ENCODE results near the gene SHC3.

Gene SHC3

GRCh38 chr9:89134709-89135108 is 43.9 kb downstream of the SHC3 start:
- H3K27me3 ChIP-seq (ENCODE audit: control insufficient read depth, insufficient read depth, low read length): no peaks in the 10 kb centered on the region
- no peak overlapping the region for H3K4me3 ChIP-seq (ENCODE audit: low read depth, low read length)
- no peak overlapping the region for H3K27ac ChIP-seq (ENCODE audit: low read depth, low read length)
- H3K36me3 ChIP-seq (ENCODE audit: control insufficient read depth, insufficient read depth, low read length): no peaks in the 10 kb centered on the region
- H3K9ac ChIP-seq (ENCODE audit: low read length): no peak overlapping the region
- peaks cover 19% of the 10 kb centered on the region for H3K9me3 ChIP-seq (ENCODE audit: control insufficient read depth, insufficient read depth, low read depth, low read length)
- H3K4me1 ChIP-seq (ENCODE audit: control insufficient read depth, insufficient read depth, low read length): no peaks in the 10 kb centered on the region

- Histone ChIP-seq H3K9ac (ENCODE audit: low read length) (no peak overlapping the region), H3K27ac (ENCODE audit: low read depth, low read length) (no peak overlapping the region), H3K4me1 (ENCODE audit: control insufficient read depth, insufficient read depth, low read length) (no peaks in the 10 kb centered on the region), H3K4me3 (ENCODE audit: low read depth, low read length) (no peak overlapping the region), H3K36me3 (ENCODE audit: control insufficient read depth, insufficient read depth, low read length) (no peaks in the 10 kb centered on the region), H3K27me3 (ENCODE audit: control insufficient read depth, insufficient read depth, low read length) (no peaks in the 10 kb centered on the region), H3K9me3 (ENCODE audit: control insufficient read depth, insufficient read depth, low read depth, low read length) (0 out of 2 replicates have a peak, but pooled peaks cover 3% of the 10 kb centered on the region)
These were observed 55.7 kb downstream of the SHC3 start for GRCh38 chr9:89122949-89123348.

GRCh38 chr9:89120704-89121103 is 57.9 kb downstream of the SHC3 start:
- Histone ChIP-seq H3K9ac (ENCODE audit: low read length) (no peak overlapping the region), H3K4me1 (ENCODE audit: control insufficient read depth, insufficient read depth, low read length) (no peaks in the 10 kb centered on the region), H3K9me3 (ENCODE audit: control insufficient read depth, insufficient read depth, low read depth, low read length) (no peaks in the 10 kb centered on the region), H3K4me3 (ENCODE audit: low read depth, low read length) (no peak overlapping the region), H3K27ac (ENCODE audit: low read depth, low read length) (no peak overlapping the region), H3K36me3 (ENCODE audit: control insufficient read depth, insufficient read depth, low read length) (no peaks in the 10 kb centered on the region), H3K27me3 (ENCODE audit: control insufficient read depth, insufficient read depth, low read length) (no peaks in the 10 kb centered on the region)

GRCh38 chr9:89116805-89117192 is 61.8 kb downstream of the SHC3 start:
- no peak overlapping the region for H3K9ac ChIP-seq (ENCODE audit: low read length)
- no peaks in the 10 kb centered on the region for H3K36me3 ChIP-seq (ENCODE audit: control insufficient read depth, insufficient read depth, low read length)
- H3K9me3 ChIP-seq (ENCODE audit: control insufficient read depth, insufficient read depth, low read depth, low read length): no peaks in the 10 kb centered on the region
- H3K27me3 ChIP-seq (ENCODE audit: control insufficient read depth, insufficient read depth, low read length): no peaks in the 10 kb centered on the region
- no peaks in the 10 kb centered on the region for H3K4me1 ChIP-seq (ENCODE audit: control insufficient read depth, insufficient read depth, low read length)
- no peak overlapping the region for H3K27ac ChIP-seq (ENCODE audit: low read depth, low read length)
- no peak overlapping the region for H3K4me3 ChIP-seq (ENCODE audit: low read depth, low read length)

GRCh38 chr9:89116064-89116804 is 62.4 kb downstream of the SHC3 start:
- no peaks in the 10 kb centered on the region; the same call in 1 of the 2 replicates for H3K9me3 ChIP-seq (ENCODE audit: control insufficient read depth, insufficient read depth, low read depth, low read length)
- no peaks in the 10 kb centered on the region for H3K27me3 ChIP-seq (ENCODE audit: control insufficient read depth, insufficient read depth, low read length)
- no peaks in the 10 kb centered on the region for H3K36me3 ChIP-seq (ENCODE audit: control insufficient read depth, insufficient read depth, low read length)
- no peak overlapping the region for H3K27ac ChIP-seq (ENCODE audit: low read depth, low read length)
- no peak overlapping the region for H3K9ac ChIP-seq (ENCODE audit: low read length)
- no peaks in the 10 kb centered on the region for H3K4me1 ChIP-seq (ENCODE audit: control insufficient read depth, insufficient read depth, low read length)
- no peak overlapping the region for H3K4me3 ChIP-seq (ENCODE audit: low read depth, low read length)

GRCh38 chr9:89115426-89115825 is 63.2 kb downstream of the SHC3 start:
- Histone ChIP-seq H3K27ac (ENCODE audit: low read depth, low read length) (no peak overlapping the region), H3K9ac (ENCODE audit: low read length) (no peak overlapping the region)

GRCh38 chr9:89114741-89115140 is 63.9 kb downstream of the SHC3 start:
- Histone ChIP-seq H3K36me3 (ENCODE audit: control insufficient read depth, insufficient read depth, low read length) (no peaks in the 10 kb centered on the region), H3K27me3 (ENCODE audit: control insufficient read depth, insufficient read depth, low read length) (no peaks in the 10 kb centered on the region), H3K9ac (ENCODE audit: low read length) (no peak overlapping the region), H3K27ac (ENCODE audit: low read depth, low read length) (no peak overlapping the region), H3K4me3 (ENCODE audit: low read depth, low read length) (no peak overlapping the region), H3K4me1 (ENCODE audit: control insufficient read depth, insufficient read depth, low read length) (no peaks in the 10 kb centered on the region), H3K9me3 (ENCODE audit: control insufficient read depth, insufficient read depth, low read depth, low read length) (peaks cover 6% of the 10 kb centered on the region; the same call in 1 of the 2 replicates)

More at GRCh38 chr9:89115426-89115825, 63.2 kb downstream of the SHC3 start:
- no peaks in the 10 kb centered on the region for H3K27me3 ChIP-seq (ENCODE audit: control insufficient read depth, insufficient read depth, low read length)
- no peaks in the 10 kb centered on the region for H3K36me3 ChIP-seq (ENCODE audit: control insufficient read depth, insufficient read depth, low read length)
- H3K4me3 ChIP-seq (ENCODE audit: low read depth, low read length): no peak overlapping the region
- H3K4me1 ChIP-seq (ENCODE audit: control insufficient read depth, insufficient read depth, low read length): no peaks in the 10 kb centered on the region
- peaks cover 6% of the 10 kb centered on the region; the same call in 1 of the 2 replicates for H3K9me3 ChIP-seq (ENCODE audit: control insufficient read depth, insufficient read depth, low read depth, low read length)

- H3K9me3 ChIP-seq (ENCODE audit: control insufficient read depth, insufficient read depth, low read depth, low read length): peaks cover 6% of the 10 kb centered on the region; the same call in 1 of the 2 replicates
- no peak overlapping the region for H3K27ac ChIP-seq (ENCODE audit: low read depth, low read length)
- H3K4me1 ChIP-seq (ENCODE audit: control insufficient read depth, insufficient read depth, low read length): no peaks in the 10 kb centered on the region
- H3K4me3 ChIP-seq (ENCODE audit: low read depth, low read length): no peak overlapping the region
- 0 out of 2 replicates have a peak, but pooled peaks cover 1% of the 10 kb centered on the region for H3K36me3 ChIP-seq (ENCODE audit: control insufficient read depth, insufficient read depth, low read length)
- H3K27me3 ChIP-seq (ENCODE audit: control insufficient read depth, insufficient read depth, low read length): no peaks in the 10 kb centered on the region
- no peak overlapping the region for H3K9ac ChIP-seq (ENCODE audit: low read length)
These were observed 64.8 kb downstream of the SHC3 start for GRCh38 chr9:89113851-89114250.

GRCh38 chr9:89112243-89112642 is 66.4 kb downstream of the SHC3 start:
- Histone ChIP-seq H3K4me3 (ENCODE audit: low read depth, low read length) (no peak overlapping the region), H3K27ac (ENCODE audit: low read depth, low read length) (no peak overlapping the region), H3K36me3 (ENCODE audit: control insufficient read depth, insufficient read depth, low read length) (0 out of 2 replicates have a peak, but pooled peaks cover 4% of the 10 kb centered on the region), H3K27me3 (ENCODE audit: control insufficient read depth, insufficient read depth, low read length) (no peaks in the 10 kb centered on the region), H3K9me3 (ENCODE audit: control insufficient read depth, insufficient read depth, low read depth, low read length) (peaks cover 6% of the 10 kb centered on the region; the same call in 1 of the 2 replicates), H3K4me1 (ENCODE audit: control insufficient read depth, insufficient read depth, low read length) (no peaks in the 10 kb centered on the region), H3K9ac (ENCODE audit: low read length) (no peak overlapping the region)

- no peak overlapping the region for H3K4me3 ChIP-seq (ENCODE audit: low read depth, low read length)
- H3K9ac ChIP-seq (ENCODE audit: low read length): no peak overlapping the region
- H3K9me3 ChIP-seq (ENCODE audit: control insufficient read depth, insufficient read depth, low read depth, low read length): peaks cover 6% of the 10 kb centered on the region; the same call in 1 of the 2 replicates
- H3K36me3 ChIP-seq (ENCODE audit: control insufficient read depth, insufficient read depth, low read length): 0 out of 2 replicates have a peak, but pooled peaks cover 4% of the 10 kb centered on the region
- no peak overlapping the region for H3K27ac ChIP-seq (ENCODE audit: low read depth, low read length)
- no peaks in the 10 kb centered on the region for H3K27me3 ChIP-seq (ENCODE audit: control insufficient read depth, insufficient read depth, low read length)
- no peaks in the 10 kb centered on the region for H3K4me1 ChIP-seq (ENCODE audit: control insufficient read depth, insufficient read depth, low read length)
These were observed 69.0 kb downstream of the SHC3 start for GRCh38 chr9:89109666-89110065.

GRCh38 chr9:89107406-89107805 is 71.2 kb downstream of the SHC3 start:
- 0 out of 2 replicates have a peak, but pooled peaks cover 4% of the 10 kb centered on the region for H3K36me3 ChIP-seq (ENCODE audit: control insufficient read depth, insufficient read depth, low read length)
- no peak overlapping the region for H3K4me3 ChIP-seq (ENCODE audit: low read depth, low read length)
- H3K9ac ChIP-seq (ENCODE audit: low read length): no peak overlapping the region
- H3K27me3 ChIP-seq (ENCODE audit: control insufficient read depth, insufficient read depth, low read length): no peaks in the 10 kb centered on the region
- no peaks in the 10 kb centered on the region for H3K4me1 ChIP-seq (ENCODE audit: control insufficient read depth, insufficient read depth, low read length)
- no peak overlapping the region for H3K27ac ChIP-seq (ENCODE audit: low read depth, low read length)
- peaks cover 6% of the 10 kb centered on the region; the same call in 1 of the 2 replicates for H3K9me3 ChIP-seq (ENCODE audit: control insufficient read depth, insufficient read depth, low read depth, low read length)
